ENCODE results near the gene RANBP17. TPM values are rescaled to one million over a fixed set of nuclear protein-coding genes. Genes with fewer than 3 reads are reported as not detected.
"Not testable (repeated sequence)": the region's sequence is repeated elsewhere in the genome, so short reads cannot be mapped to it uniquely, and the experiment has no call there.

RANBP17 gene
- polyA plus RNA-seq, 4 donors = 8.2 to 15.4 (median 11.1) TPM

GRCh38 chr5:170865622-170866021, 3.8 kb downstream of the RANBP17 start:
- DNase-seq (ENCODE audit: low read depth in 4 of 4, low spot score in 3 of 4) = no peak

- no peak for DNase-seq (ENCODE audit: low read depth in 4 of 4, low spot score in 3 of 4)
Measured at GRCh38 chr5:170867825-170868224, 6.0 kb downstream of the RANBP17 start.

GRCh38 chr5:170870390-170870789, 8.6 kb downstream of the RANBP17 start:
- DNase-seq (ENCODE audit: low read depth in 4 of 4, low spot score in 3 of 4) = not testable (repeated sequence)

GRCh38 chr5:170874017-170874416, 12.2 kb downstream of the RANBP17 start:
- DNase-seq (ENCODE audit: low read depth in 4 of 4, low spot score in 3 of 4) = no peak

GRCh38 chr5:170875811-170876210, 14.0 kb downstream of the RANBP17 start:
- no peak for DNase-seq (ENCODE audit: low read depth in 4 of 4, low spot score in 3 of 4)

GRCh38 chr5:170880084-170880483, 18.3 kb downstream of the RANBP17 start:
- no peak for DNase-seq (ENCODE audit: low read depth in 4 of 4, low spot score in 3 of 4)

- DNase-seq (ENCODE audit: low read depth in 4 of 4, low spot score in 3 of 4) = no peak
Measured at GRCh38 chr5:170882345-170882744, 20.5 kb downstream of the RANBP17 start.

GRCh38 chr5:170885256-170885655, 23.4 kb downstream of the RANBP17 start:
- DNase-seq (ENCODE audit: low read depth in 4 of 4, low spot score in 3 of 4) = no peak

GRCh38 chr5:170885809-170886208, 24.0 kb downstream of the RANBP17 start:
- no peak for DNase-seq (ENCODE audit: low read depth in 4 of 4, low spot score in 3 of 4)

GRCh38 chr5:170886210-170886894, 24.5 kb downstream of the RANBP17 start:
- DNase-seq (ENCODE audit: low read depth in 4 of 4, low spot score in 3 of 4) = no peak

GRCh38 chr5:170892196-170892595, 30.4 kb downstream of the RANBP17 start:
- DNase-seq (ENCODE audit: low read depth in 4 of 4, low spot score in 3 of 4) = no peak

- DNase-seq (ENCODE audit: low read depth in 4 of 4, low spot score in 3 of 4) = no peak
Measured at GRCh38 chr5:170894665-170895064, 32.8 kb downstream of the RANBP17 start.

GRCh38 chr5:170896779-170897178, 35.0 kb downstream of the RANBP17 start:
- no peak for DNase-seq (ENCODE audit: low read depth in 4 of 4, low spot score in 3 of 4)

GRCh38 chr5:170903075-170903474, 41.3 kb downstream of the RANBP17 start:
- DNase-seq (ENCODE audit: low read depth in 4 of 4, low spot score in 3 of 4) = no peak

GRCh38 chr5:170907758-170908157, 45.9 kb downstream of the RANBP17 start:
- DNase-seq (ENCODE audit: low read depth in 4 of 4, low spot score in 3 of 4) = no peak

GRCh38 chr5:170913573-170913972, 51.8 kb downstream of the RANBP17 start:
- DNase-seq (ENCODE audit: low read depth in 4 of 4, low spot score in 3 of 4) = no peak

GRCh38 chr5:170917113-170917512, 55.3 kb downstream of the RANBP17 start:
- DNase-seq (ENCODE audit: low read depth in 4 of 4, low spot score in 3 of 4) = no peak

GRCh38 chr5:170920196-170920595, 58.4 kb downstream of the RANBP17 start:
- DNase-seq (ENCODE audit: low read depth in 4 of 4, low spot score in 3 of 4) = no peak

- DNase-seq (ENCODE audit: low read depth in 4 of 4, low spot score in 3 of 4) = peak in 1 of 4 donors; percentile 2
Measured at GRCh38 chr5:170922331-170922730, 60.5 kb downstream of the RANBP17 start.

- no peak for DNase-seq (ENCODE audit: low read depth in 4 of 4, low spot score in 3 of 4)
Measured at GRCh38 chr5:170923910-170924620, 62.2 kb downstream of the RANBP17 start.

GRCh38 chr5:170935534-170936218, 73.9 kb downstream of the RANBP17 start:
- DNase-seq (ENCODE audit: low read depth in 4 of 4, low spot score in 3 of 4) = not testable (repeated sequence)

- no peak for DNase-seq (ENCODE audit: low read depth in 4 of 4, low spot score in 3 of 4)
Measured at GRCh38 chr5:170937072-170937471, 75.3 kb downstream of the RANBP17 start.
